ENCODE measurements around the gene OR6Y1. TPM values are rescaled to one million over a fixed set of nuclear protein-coding genes. Genes with fewer than 3 reads are reported as not detected.
A peak's percentile ranks its signal among the peaks of the same experiment; 100 is the strongest.

Gene OR6Y1
- total and polyA plus RNA-seq, 2 of the 13 experiments (the other 11 are each of a cell fraction or from before 2014, with no cell fraction given), result not detected

GRCh38 chr1:158579733-158580132, 25.5 kb upstream of the OR6Y1 start, which contains the start of gene OR10X1:
Gene OR10X1, minus strand, starts transcription at chr1:158579899. Its CDS starts 0 bp downstream, at chr1:158579899.
- in situ Hi-C loops (cut with HindIII; ENCODE audit: extremely low pct_ligation_motif_present, low pct_unique_long_range_greater_than_20kb), result no loop called here
- H4K20me1 ChIP-seq (ENCODE audit: insufficient read depth, low read length), result no peaks in the 10 kb centered on the region
- POLR2A ChIA-PET, result no interaction called here
- peaks cover 55% of the 10 kb centered on the region for H3K9me3 ChIP-seq (ENCODE audit: low read length)
- WGBS (ENCODE audit: low lambda C conversion rate), result 0% methylated on average over 1 of the region's 1 CpG
- FAIRE-seq (no peak), DNase-seq (ENCODE audit: low spot score) (no peak), ATAC-seq (no peak)
- no peaks in the 10 kb centered on the region for H3K4me1 ChIP-seq (ENCODE audit: insufficient read depth, low read length)
- no peak within 1 kb of the TSS for H3K4me2 ChIP-seq (ENCODE audit: low read depth, low read length)
- H3K36me3 ChIP-seq (replicated peaks in 1 of 2; ENCODE audit: control insufficient read depth in 1 of 2, insufficient read depth in 2 of 2, low read length in 2 of 2), result no peaks in the 10 kb centered on the region
- no peak within 1 kb of the TSS for H3K9ac ChIP-seq (ENCODE audit: insufficient read depth, low read depth, low read length)
- intact Hi-C loops (cut with micrococcal nuclease; ENCODE audit: unreplicated experiment), result no loop called here
- no peaks in the 10 kb centered on the region for H3K27me3 ChIP-seq (ENCODE audit: control insufficient read depth in 1 of 2, insufficient read depth in 2 of 2, low read length in 2 of 2)
- TF ChIP-seq GPN1 (CRISPR knock-in tag; IDR thresholded peaks at IDR 0.05; ENCODE audit: borderline replicate concordance) (no peak), SMYD3 (CRISPR knock-in tag; IDR thresholded peaks at IDR 0.05) (no peak), TBP (CRISPR knock-in tag; IDR thresholded peaks at IDR 0.05) (no peak), GABPB1 (CRISPR knock-in tag; IDR thresholded peaks at IDR 0.05) (no peak), ISL2 (CRISPR knock-in tag; IDR thresholded peaks at IDR 0.05) (no peak), SMARCE1 (IDR thresholded peaks at IDR 0.05; ENCODE audit: borderline replicate concordance) (no peak), SMC3 (IDR thresholded peaks at IDR 0.05; ENCODE audit: low read length) (no peak), SSRP1 (CRISPR knock-in tag; IDR thresholded peaks at IDR 0.05) (no peak), CREB1 (IDR thresholded peaks at IDR 0.05) (peak; percentile 49), CREB1 (CRISPR knock-in tag; IDR thresholded peaks at IDR 0.05) (no peak), NKX3-1 (CRISPR knock-in tag; IDR thresholded peaks at IDR 0.05) (no peak), THYN1 (CRISPR knock-in tag; IDR thresholded peaks at IDR 0.05; ENCODE audit: borderline replicate concordance, low read depth) (no peak), ZNF253 (CRISPR knock-in tag; IDR thresholded peaks at IDR 0.05; ENCODE audit: borderline replicate concordance) (no peak), MAFF (IDR thresholded peaks at IDR 0.05; ENCODE audit: low read depth, low read length) (peak; percentile 49; the same call in 1 of the 2 replicates), ATF7 (IDR thresholded peaks at IDR 0.05) (0 out of 2 replicates have a peak, but pooled peaks have one; percentile 34), ATF7 (CRISPR knock-in tag; IDR thresholded peaks at IDR 0.05) (no peak), ZNF570 (CRISPR knock-in tag; IDR thresholded peaks at IDR 0.05; ENCODE audit: borderline replicate concordance) (no peak), ZNF747 (CRISPR knock-in tag; IDR thresholded peaks at IDR 0.05; ENCODE audit: borderline replicate concordance) (no peak), FOXP1 (IDR thresholded peaks at IDR 0.05) (no peak), FOXP1 (CRISPR knock-in tag; IDR thresholded peaks at IDR 0.05) (no peak), ZBTB21 (CRISPR knock-in tag; IDR thresholded peaks at IDR 0.05) (no peak), SP2 (CRISPR knock-in tag; IDR thresholded peaks at IDR 0.05) (no peak), MAFK (conservative IDR thresholded peaks at IDR 0.05 in 1 of 2, IDR thresholded peaks at IDR 0.05 in 1 of 2; ENCODE audit: low read length in 2 of 2) (peak; percentile 22 to 69; a peak in 2 of 4 replicates)
- no peak within 1 kb of the TSS for H3K4me3 ChIP-seq (replicated peaks in 1 of 3; ENCODE audit: insufficient read depth in 1 of 3, low read depth in 2 of 3, low read length in 3 of 3)
- CTCF ChIA-PET (ENCODE audit: low intra/inter-chr PET ratio, low total read pairs), result no interaction called here
- no peak within 1 kb of the TSS for H2AFZ ChIP-seq (ENCODE audit: low read length)
- no TSS peak for BruUV-seq (replicated peaks)
- no peaks in the 10 kb centered on the region for H3K79me2 ChIP-seq (ENCODE audit: insufficient read depth, low read length)
- H3K27ac ChIP-seq (ENCODE audit: extremely low read length, insufficient read depth, low read length), result no peak within 1 kb of the TSS

All from HepG2 (cell line).